ENCODE data around the gene DUSP16.
"Not testable (repeated sequence)": the region's sequence is repeated elsewhere in the genome, so short reads cannot be mapped to it uniquely, and the experiment has no call there.

The DUSP16 gene

DNA sequence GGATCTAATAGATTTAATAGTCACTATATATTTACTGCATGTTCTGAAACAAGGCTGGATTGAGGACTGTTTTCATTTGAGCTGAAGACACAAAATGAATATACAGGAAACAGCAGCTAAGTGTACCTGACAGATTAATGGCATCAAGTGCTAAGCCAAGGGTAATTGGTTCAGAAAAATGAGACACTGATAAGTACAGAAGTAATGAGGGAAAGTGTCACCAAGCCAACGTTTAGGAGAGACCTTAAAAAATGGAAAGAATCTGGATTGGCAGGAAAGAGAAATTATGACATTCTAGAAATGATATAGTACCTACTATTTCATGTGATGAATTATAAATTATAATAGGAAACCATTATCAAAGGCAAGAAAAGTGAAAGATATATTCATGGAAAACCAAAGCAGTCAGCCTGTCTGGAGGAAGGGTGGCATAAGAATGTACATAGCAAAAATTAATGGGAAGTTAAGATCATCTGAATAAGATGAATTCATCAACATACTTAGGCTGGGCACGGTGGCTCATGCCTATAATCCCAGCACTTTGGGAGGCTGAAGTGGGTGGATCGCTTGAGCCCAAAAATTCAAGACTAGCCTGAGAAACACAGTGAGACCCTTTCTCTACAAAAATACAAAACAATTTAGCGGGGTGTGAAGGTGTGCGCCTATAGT lies 21.0 kb upstream of the DUSP16 start:
- no peak for DNase-seq (ENCODE audit: low read depth in 1 of 2, low spot score in 1 of 2)

GRCh38 chr12:12582895-12583303 lies 20.2 kb upstream of the DUSP16 start:
- DNase-seq (ENCODE audit: low read depth in 1 of 2, low spot score in 1 of 2) = no peak

DNA sequence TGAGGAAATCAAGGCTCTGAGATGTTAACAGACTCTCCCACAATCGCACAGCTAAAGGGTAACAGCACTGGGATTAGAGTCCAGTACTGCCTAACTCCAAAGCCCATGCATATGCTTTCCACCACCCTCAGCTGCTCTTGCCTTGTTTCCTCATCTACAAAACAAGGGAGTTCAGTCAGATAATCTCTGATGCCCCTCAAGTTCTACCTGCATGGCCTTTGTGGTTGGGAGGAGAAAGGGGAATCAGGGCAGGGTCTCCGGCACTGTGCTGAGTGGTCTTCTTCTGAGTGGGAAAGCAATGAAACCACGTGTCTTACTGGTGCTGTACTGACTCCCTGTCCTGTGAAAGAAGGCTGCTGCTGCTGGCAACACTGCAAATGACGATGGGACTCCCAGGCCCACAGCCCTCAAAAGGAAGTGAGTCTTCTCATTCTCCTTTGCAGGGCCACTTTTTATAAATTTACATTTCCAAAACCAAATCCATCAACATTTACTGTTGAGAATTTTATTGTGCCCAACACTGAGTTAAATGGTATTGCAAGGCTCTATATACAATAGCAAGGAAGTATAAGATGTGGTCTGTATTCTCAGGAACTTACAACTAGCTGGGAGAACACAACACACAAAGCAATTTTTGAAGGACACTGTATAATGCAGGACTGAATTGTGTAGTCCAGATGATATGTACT lies 19.7 kb upstream of the DUSP16 start:
- no peak for DNase-seq (ENCODE audit: low read depth in 1 of 2, low spot score in 1 of 2)

- DNase-seq (ENCODE audit: low read depth in 1 of 2, low spot score in 1 of 2) = not testable (repeated sequence)
These were observed 18.1 kb upstream of the DUSP16 start for GRCh38 chr12:12580716-12581115.

- DNase-seq (ENCODE audit: low read depth in 1 of 2, low spot score in 1 of 2) = no peak
These were observed 15.1 kb upstream of the DUSP16 start for GRCh38 chr12:12577786-12578185.

DNA sequence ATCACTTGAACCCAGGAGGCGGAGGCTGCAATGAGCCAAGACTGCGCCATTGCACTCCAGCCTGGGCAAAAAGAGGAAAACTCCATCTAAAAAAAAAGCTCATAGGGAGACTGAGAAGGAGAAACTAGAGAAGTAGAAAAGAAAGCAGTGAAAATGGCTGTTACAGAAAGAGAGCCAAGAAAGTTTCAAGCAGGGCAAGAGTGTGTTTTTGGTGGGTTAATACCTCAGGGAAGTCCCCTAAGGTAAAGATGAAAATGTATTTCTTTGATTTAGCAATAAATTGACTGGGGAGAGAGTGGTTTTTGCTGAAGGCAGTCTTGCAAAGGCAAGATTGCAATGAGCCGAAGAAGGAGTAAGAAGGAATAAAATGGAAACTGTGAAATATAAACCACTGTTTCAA lies 10.0 kb upstream of the DUSP16 start:
- no peak for DNase-seq (ENCODE audit: low read depth in 1 of 2, low spot score in 1 of 2)

GRCh38 chr12:12565971-12566370 lies 3.3 kb upstream of the DUSP16 start:
- DNase-seq (ENCODE audit: low read depth in 1 of 2, low spot score in 1 of 2) = not testable (repeated sequence)

GRCh38 chr12:12564911-12565310 lies 2.2 kb upstream of the DUSP16 start:
- no peak for DNase-seq (ENCODE audit: low read depth in 1 of 2, low spot score in 1 of 2)

GRCh38 chr12:12563290-12563928 lies 746 bp upstream of the DUSP16 start:
- no peak for DNase-seq (ENCODE audit: low read depth in 1 of 2, low spot score in 1 of 2)

GRCh38 chr12:12562016-12562483 lies 613 bp downstream of the DUSP16 start:
- DNase-seq (ENCODE audit: low read depth in 1 of 2, low spot score in 1 of 2) = peak; percentile 7 to 12

GRCh38 chr12:12561371-12562015 lies 1.2 kb downstream of the DUSP16 start:
- DNase-seq (ENCODE audit: low read depth in 1 of 2, low spot score in 1 of 2) = peak; percentile 15 to 25

GRCh38 chr12:12560587-12561370 lies 1.9 kb downstream of the DUSP16 start:
- peak in 1 of 2 donors; percentile 28 for DNase-seq (ENCODE audit: low read depth in 1 of 2, low spot score in 1 of 2)

DNA sequence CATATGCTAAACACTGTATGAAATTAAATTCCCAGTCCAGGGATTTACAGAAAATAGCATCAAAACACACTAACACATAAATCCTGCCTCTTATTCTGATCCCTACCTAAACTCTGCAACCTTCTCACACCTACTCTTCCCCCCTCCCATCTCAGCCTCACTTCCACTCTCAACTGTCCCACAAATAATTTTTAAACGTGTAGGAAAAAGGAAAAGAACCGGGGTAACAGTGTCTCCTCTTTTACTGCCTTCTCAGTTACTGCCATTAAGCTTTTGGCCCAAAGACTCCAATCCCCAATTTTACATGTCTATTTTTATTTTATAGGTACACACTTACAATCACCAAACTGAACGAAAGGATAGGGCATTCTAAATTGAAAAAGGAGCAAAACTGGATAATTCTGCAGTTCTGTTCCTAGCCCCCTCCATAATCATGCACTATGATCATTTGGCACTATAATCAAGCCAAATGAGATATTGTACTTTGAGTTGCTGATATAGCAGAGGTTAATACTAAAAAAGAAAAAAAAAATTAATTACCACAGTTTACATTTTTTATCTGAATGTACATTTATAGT lies 2.9 kb downstream of the DUSP16 start:
- DNase-seq (ENCODE audit: low read depth in 1 of 2, low spot score in 1 of 2) = no peak

DNA sequence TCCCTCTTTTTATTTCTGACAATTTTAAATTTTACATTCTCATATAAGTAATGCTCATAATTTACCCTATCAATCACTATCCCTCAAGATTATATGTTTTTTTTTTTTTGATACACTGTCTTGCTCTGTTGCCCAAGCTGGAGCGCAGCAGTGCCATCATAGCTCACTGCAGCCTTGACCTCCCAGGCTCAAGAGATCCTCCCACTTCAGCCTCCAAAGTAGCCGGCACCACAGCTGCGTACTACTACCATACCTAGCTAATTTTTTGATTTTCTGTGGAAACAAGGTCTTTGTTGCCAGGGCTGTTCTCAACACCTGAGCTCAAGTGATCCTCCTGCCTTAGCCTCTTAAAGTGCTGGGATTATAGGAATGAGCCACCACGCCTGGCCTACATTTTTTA lies 4.4 kb downstream of the DUSP16 start:
- DNase-seq (ENCODE audit: low read depth in 1 of 2, low spot score in 1 of 2) = no peak

DNA sequence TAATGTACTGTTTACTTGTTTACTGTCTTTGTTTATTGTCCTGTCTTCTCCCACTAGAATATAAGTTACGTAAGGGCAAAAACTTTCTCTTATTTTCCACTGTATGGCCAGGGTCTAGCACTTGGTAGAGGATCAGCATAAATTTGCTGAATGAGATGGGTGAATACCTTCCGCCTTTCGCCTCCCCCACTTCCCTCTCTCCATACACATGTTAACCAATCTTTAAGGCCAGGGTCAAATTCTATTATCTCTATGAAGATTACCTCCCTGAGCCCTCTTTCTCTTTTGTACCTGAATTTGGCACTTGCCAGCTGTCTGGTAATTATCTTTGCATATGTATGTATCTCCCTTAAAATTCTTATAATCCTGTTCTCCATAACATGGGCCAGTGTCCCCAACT lies 4.9 kb downstream of the DUSP16 start:
- DNase-seq (ENCODE audit: low read depth in 1 of 2, low spot score in 1 of 2) = no peak

DNA sequence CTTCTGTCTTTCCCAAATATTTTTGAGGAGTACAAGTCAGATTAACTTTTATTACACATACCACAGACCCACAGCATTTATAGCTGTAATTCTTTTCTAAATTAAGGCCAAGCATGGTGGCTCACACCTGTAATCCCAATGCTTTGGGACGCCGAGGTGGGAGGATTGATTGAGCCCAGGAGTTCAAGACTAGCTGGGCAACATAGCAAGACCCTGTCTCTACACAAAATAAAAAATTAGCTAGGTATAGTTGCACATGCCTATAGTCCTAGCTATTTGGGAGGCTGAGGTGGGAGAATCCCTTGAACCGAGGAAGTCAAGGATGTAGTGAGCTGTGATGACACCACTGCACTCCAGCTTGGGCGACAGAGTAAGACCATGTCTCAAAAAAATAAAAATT lies 7.0 kb downstream of the DUSP16 start:
- no peak for DNase-seq (ENCODE audit: low read depth in 1 of 2, low spot score in 1 of 2)

GRCh38 chr12:12553208-12553785 lies 9.4 kb downstream of the DUSP16 start:
- no peak for DNase-seq (ENCODE audit: low read depth in 1 of 2, low spot score in 1 of 2)

- no peak for DNase-seq (ENCODE audit: low read depth in 1 of 2, low spot score in 1 of 2)
These were observed 11.5 kb downstream of the DUSP16 start for GRCh38 chr12:12551115-12551514.

DNA sequence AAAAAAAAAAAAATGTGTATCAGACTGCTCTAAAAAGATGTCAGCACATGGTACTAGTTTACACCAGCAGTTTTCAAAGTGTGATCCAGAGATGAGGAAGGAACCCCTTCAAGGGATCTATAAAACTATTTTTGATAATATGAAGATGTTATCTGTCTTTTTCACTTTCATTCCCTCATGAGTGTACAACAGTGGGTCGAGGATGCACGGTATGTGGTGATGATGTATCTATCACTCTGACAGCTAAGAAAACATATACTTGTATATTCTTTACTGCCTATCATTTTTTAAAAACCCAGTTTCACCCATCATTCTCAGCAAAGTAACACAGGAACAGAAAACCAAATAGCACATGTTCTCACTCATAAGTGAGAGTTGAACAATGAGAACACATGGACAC lies 12.4 kb downstream of the DUSP16 start:
- no peak for DNase-seq (ENCODE audit: low read depth in 1 of 2, low spot score in 1 of 2)

GRCh38 chr12:12549426-12549825 lies 13.2 kb downstream of the DUSP16 start:
- DNase-seq (ENCODE audit: low read depth in 1 of 2, low spot score in 1 of 2) = no peak
